Esophagus squamous epithelium (tissue), 5 donors: Measurements from ENCODE around the gene SMAD1. TPM values are rescaled to one million over a fixed set of nuclear protein-coding genes. Genes with fewer than 3 reads are reported as not detected.
A peak's percentile ranks its signal among the peaks of the same experiment; 100 is the strongest.

Experiments used
- DNase-seq: peaks from one replicate; lab custom pipeline; 2025; lab: John Stamatoyannopoulos, UW
- H3K27ac ChIP-seq, 4 donors: fragments of 200-600 bp; sonication (generic); one replicate each; pipeline ENCODE4 v1.5.1; 2016 to 2019; ENCODE audit warnings: mild to moderate bottlenecking in 1 of 4
- H3K27me3 ChIP-seq, 4 donors: fragments of 200-600 bp; sonication (generic); 1 replicate in 3 of 4; 2 replicates in 1 of 4; pipeline versions ENCODE4 v1.5.1 to v1.6.0; 2017 to 2021; ENCODE audit warnings: antibody characterized with exemption in 1 of 4
- H3K36me3 ChIP-seq, 3 donors: fragments of 200-600 bp; sonication (generic); one replicate each; pipeline ENCODE4 v1.5.1; 2016 to 2019
- H3K4me1 ChIP-seq, 3 donors: fragments of 200-600 bp; sonication (generic); one replicate each; pipeline ENCODE4 v1.5.1; 2017 to 2019
- H3K4me3 ChIP-seq, 4 donors: fragments of 200-600 bp; sonication (generic); 1 replicate in 3 of 4; 2 replicates in 1 of 4; pipeline ENCODE4 v1.5.1; 2016 to 2019; ENCODE audit warnings: mild to moderate bottlenecking in 2 of 4, moderate library complexity in 1 of 4
- H3K9me3 ChIP-seq, 3 donors: fragments of 200-600 bp; sonication (generic); one replicate each; pipeline ENCODE4 v1.5.1; 2016 to 2019
- POLR2A ChIP-seq, 4 donors: fragments of 450-650 bp; IDR thresholded peaks; one replicate each; pipeline ENCODE4 v1.6.1; 2017; ENCODE audit warnings: antibody characterized with exemption in 4 of 4, mild to moderate bottlenecking in 4 of 4, moderate library complexity in 3 of 4
- WGBS, 2 donors: methylation state at CpG; one replicate each; pipeline ENCODE4 v1.1.5; 2018; 5-methylcytosine and 5-hydroxymethylcytosine counted together
- intact Hi-C: fragments of 100-400 bp; cut with DNase I; formaldehyde crosslinking; loops from one replicate; pipeline ENCODE4 v1.15.0; 2022
- total RNA-seq, 4 donors: library from RNA; depleted of rRNA; stranded (reverse); fragments of >200 nt; gene quantifications; one replicate each; pipeline ENCODE4 v1.1.0, GENCODE V29; 2016
- TF ChIP-seq, protein P1 (sequence below), 6 experiments: fragments of 450-650 bp in 4 of 6; fragments of 200-600 bp in 2 of 6; sonication (generic) in 2 of 6; IDR thresholded peaks; one replicate each; pipeline ENCODE4 v1.5.1; 2016 to 2019; ENCODE audit warnings: antibody characterized with exemption in 6 of 6, mild to moderate bottlenecking in 4 of 6, moderate library complexity in 4 of 6
- donor health status: DM: yes; HTN: yes; CAD: no.

The SMAD1 gene
- total RNA-seq, 4 donors from 2014 or later = 17.2 to 38.1 (median 26.8) TPM

DNA sequence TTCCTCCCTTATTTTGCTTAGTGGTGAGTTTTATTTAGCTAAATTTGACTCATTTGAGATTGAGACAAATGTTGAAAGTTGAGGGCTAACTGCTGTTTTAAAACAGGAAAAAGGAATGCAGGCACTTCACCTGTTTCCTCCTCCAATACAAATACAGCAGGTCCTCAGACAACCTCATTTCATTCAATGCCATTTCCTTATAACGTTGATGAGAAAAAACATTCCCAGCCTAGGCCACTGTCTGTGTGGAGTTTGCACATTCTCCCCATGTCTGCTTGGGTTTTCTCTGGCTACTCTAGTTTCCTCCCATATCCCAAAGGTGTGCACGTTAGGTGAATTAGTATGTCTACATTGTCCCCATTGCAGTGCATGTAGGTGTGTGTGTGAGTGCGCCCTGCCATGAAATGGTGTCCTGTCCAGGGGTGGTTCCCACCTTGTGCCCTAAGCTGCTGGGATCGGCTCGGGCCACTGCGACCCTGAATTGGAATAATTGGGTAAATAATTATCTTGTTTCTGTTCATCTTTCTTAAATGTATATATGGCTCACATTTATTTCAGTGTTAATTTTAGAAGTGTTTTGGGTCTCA is 21.9 kb downstream of the SMAD1 start:
- H3K36me3 ChIP-seq = no peaks in the 10 kb centered on the region
- H3K4me1 ChIP-seq = peaks cover 0 to 73% (median 21%) of the 10 kb centered on the region in 3 donors
- intact Hi-C loops = no loop called here
- H3K4me3 ChIP-seq = no peak overlapping the region
- TF ChIP-seq POLR2A (IDR thresholded peaks at IDR 0.05) = no peak
- TF ChIP-seq, protein P1, sequence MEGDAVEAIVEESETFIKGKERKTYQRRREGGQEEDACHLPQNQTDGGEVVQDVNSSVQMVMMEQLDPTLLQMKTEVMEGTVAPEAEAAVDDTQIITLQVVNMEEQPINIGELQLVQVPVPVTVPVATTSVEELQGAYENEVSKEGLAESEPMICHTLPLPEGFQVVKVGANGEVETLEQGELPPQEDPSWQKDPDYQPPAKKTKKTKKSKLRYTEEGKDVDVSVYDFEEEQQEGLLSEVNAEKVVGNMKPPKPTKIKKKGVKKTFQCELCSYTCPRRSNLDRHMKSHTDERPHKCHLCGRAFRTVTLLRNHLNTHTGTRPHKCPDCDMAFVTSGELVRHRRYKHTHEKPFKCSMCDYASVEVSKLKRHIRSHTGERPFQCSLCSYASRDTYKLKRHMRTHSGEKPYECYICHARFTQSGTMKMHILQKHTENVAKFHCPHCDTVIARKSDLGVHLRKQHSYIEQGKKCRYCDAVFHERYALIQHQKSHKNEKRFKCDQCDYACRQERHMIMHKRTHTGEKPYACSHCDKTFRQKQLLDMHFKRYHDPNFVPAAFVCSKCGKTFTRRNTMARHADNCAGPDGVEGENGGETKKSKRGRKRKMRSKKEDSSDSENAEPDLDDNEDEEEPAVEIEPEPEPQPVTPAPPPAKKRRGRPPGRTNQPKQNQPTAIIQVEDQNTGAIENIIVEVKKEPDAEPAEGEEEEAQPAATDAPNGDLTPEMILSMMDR (IDR thresholded peaks at IDR 0.05) = no peak
- no peaks in the 10 kb centered on the region for H3K9me3 ChIP-seq
- WGBS, 2 donors = 72 to 74% methylated on average over 6 of the region's 6 CpGs
- peak overlapping the region in 2 of 4 donors; percentile 28 to 46 for H3K27ac ChIP-seq
- no peaks in the 10 kb centered on the region for H3K27me3 ChIP-seq
- DNase-seq = no peak

DNA sequence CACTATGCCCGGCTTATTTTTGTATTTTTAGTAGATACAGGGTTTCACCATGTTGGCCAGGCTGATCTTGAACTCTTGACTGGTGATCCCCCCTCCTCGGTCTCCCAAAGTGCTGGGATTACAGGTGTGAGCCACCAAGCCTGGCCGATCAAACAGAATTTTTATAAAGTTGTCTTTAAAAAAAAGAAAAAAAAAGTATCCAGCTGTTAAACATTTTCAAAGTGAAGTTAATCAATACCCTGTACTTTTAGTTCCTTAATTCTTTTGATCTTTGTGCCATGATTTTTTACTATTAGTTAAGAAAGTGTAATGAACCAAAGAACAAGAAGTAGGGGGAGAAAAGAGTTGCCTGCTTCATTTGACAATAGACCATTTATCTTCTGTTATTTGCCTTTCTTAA is 24.3 kb downstream of the SMAD1 start:
- no peaks in the 10 kb centered on the region for H3K36me3 ChIP-seq
- TF ChIP-seq, protein P1 (IDR thresholded peaks at IDR 0.05) = no peak
- no peak for TF ChIP-seq POLR2A (IDR thresholded peaks at IDR 0.05)
- intact Hi-C loops = no loop called here
- 84 to 91% methylated on average over 3 of the region's 3 CpGs for WGBS, 2 donors
- no peak overlapping the region for H3K4me3 ChIP-seq
- H3K4me1 ChIP-seq = peaks cover 0 to 69% (median 21%) of the 10 kb centered on the region in 3 donors
- H3K27ac ChIP-seq = peak overlapping the region in 1 of 4 donors; percentile 79
- no peak for DNase-seq
- peaks cover 0 to under 1% (median 0%) of the 10 kb centered on the region in 3 donors for H3K9me3 ChIP-seq
- H3K27me3 ChIP-seq = no peaks in the 10 kb centered on the region

DNA sequence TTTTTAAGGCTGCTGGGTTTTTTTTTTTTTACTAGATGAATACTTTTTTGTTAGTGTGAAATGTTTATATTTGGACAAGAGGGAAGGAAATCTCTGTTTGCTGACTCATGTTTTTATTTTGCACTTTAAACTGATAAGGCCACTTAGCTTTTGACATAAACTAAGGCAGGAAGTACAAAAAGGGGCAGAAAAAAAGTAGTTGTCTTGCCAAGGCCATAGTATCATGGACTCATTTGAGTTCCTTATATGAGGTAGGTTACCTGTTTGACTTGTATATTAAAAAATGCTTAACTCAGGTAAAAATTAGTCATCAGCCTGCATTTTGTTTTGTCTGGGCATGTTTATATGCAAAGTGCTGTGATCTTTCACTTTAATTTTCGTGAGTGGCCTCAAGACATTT is 26.0 kb downstream of the SMAD1 start:
- 27 to 41% methylated on average over 1 of the region's 1 CpG for WGBS, 2 donors
- Histone ChIP-seq H3K27me3 (no peaks in the 10 kb centered on the region), H3K4me3 (no peak overlapping the region), H3K27ac (peak overlapping the region; percentile 57 to 79 (median 68)), H3K9me3 (peaks cover 0 to 16% (median 6%) of the 10 kb centered on the region in 3 donors), H3K36me3 (no peaks in the 10 kb centered on the region), H3K4me1 (peaks cover 0 to 59% (median 15%) of the 10 kb centered on the region in 3 donors)
- TF ChIP-seq POLR2A (IDR thresholded peaks at IDR 0.05) = no peak
- TF ChIP-seq, protein P1 (IDR thresholded peaks at IDR 0.05) = no peak
- intact Hi-C loops = no loop called here
- no peak for DNase-seq

DNA sequence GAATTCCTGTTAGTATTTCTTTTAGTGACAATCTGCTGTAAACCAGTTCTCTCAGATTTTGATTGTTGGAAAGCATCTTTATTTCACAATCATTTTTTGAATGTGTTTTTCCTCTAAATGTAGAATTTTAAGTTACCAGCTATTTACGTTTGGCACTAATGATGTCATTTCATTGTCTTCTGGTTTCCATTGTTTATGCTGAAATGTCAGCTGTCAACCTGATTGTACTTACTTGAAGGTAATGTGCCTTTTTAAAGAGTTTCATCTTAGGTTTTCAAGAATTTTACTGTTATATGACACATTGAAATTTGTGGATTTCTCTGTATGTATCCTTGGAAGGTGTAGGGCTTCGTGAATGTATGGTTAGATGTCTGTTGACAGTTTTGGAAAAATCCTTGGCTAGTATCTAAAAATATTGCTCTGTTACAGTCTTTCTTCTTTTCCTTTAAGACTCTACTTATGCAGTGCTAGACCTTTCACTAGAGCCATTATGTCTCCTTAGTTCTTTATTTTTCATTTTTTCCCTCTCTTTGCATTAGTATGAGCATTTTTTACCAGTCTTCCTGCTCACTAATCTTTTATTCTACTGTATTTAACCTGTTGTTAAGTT is 30.4 kb downstream of the SMAD1 start:
- Histone ChIP-seq H3K36me3 (peaks cover 0 to 26% (median 0%) of the 10 kb centered on the region in 3 donors), H3K4me3 (no peak overlapping the region), H3K9me3 (peaks cover 0 to 23% (median 9%) of the 10 kb centered on the region in 3 donors), H3K27ac (no peak overlapping the region), H3K4me1 (peaks cover 0 to 25% (median 7%) of the 10 kb centered on the region in 3 donors), H3K27me3 (no peaks in the 10 kb centered on the region)
- intact Hi-C loops = no loop called here
- 68 to 71% methylated on average over 2 of the region's 2 CpGs for WGBS, 2 donors
- TF ChIP-seq, protein P1 (IDR thresholded peaks at IDR 0.05) = no peak
- no peak for TF ChIP-seq POLR2A (IDR thresholded peaks at IDR 0.05)
- DNase-seq = no peak

DNA sequence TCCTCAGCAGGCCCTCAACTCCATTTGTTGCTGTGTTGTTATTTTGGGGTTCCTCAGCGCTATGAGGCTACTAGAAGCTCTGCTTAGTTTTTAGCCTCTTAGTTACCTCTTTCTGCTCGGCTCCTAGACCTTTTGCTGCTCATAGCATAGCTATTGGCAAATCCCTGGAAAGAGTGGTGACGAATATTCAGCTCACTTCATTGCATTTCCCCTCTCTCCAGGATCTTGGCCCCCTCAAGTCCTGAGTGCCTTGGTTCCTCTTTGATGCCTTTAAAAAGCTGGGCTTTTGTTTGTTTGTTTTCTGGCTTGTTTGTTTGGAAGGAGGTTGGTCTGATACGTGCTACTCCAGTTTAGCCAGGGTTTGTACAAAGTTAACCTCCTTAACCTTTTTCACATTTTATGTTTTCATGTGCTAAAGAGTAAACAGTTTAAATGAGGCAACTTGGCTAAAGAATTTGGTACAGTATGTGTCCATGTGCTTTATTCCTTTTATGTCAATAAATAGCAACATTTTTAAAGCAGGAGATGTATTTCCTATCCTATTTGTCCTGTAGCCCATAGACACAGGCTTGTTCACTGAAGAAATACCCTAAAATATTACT is 31.5 kb downstream of the SMAD1 start:
- Histone ChIP-seq H3K36me3 (peaks cover 0 to 30% (median 0%) of the 10 kb centered on the region in 3 donors), H3K27ac (no peak overlapping the region), H3K4me3 (no peak overlapping the region), H3K27me3 (no peaks in the 10 kb centered on the region), H3K4me1 (peaks cover 0 to 14% (median 3%) of the 10 kb centered on the region in 3 donors), H3K9me3 (peaks cover 0 to 23% (median 9%) of the 10 kb centered on the region in 3 donors)
- TF ChIP-seq, protein P1 (IDR thresholded peaks at IDR 0.05) = no peak
- TF ChIP-seq POLR2A (IDR thresholded peaks at IDR 0.05) = no peak
- intact Hi-C loops = no loop called here
- no peak for DNase-seq
- 73 to 85% methylated on average over 4 of the region's 4 CpGs for WGBS, 2 donors
